GM13977 (cell line): ENCODE data around the gene SPATA24.
"Not testable (repeated sequence)": the region's sequence is repeated elsewhere in the genome, so short reads cannot be mapped to it uniquely, and the experiment has no call there.

Experiments
- DNase-seq: peaks from one replicate; pipeline ENCODE4 v3.0.0; 2012; ENCODE audit warnings: low spot score
- CTCF ChIP-seq: IDR thresholded peaks from 2 replicates; pipeline ENCODE4 v1.5.1; 2012; ENCODE audit warnings: mild to moderate bottlenecking, control low read depth; ENCODE audit not compliant: insufficient read depth; ENCODE audit errors: extremely low read depth, missing control alignments
- in situ Hi-C: fragments of 300-500 bp; cut with MboI; formaldehyde crosslinking; loops from one replicate; pipeline ENCODE4 v1.12.0; 2022; ENCODE audit warnings: low sequenced_read_pairs, low pct_unique_long_range_greater_than_20kb, mixed read lengths, inconsistent platforms; ENCODE audit not compliant: unreplicated experiment

SPATA24 gene

GRCh38 chr5:139410993-139411828 lies 7.3 kb upstream of the SPATA24 start:
- no peak for TF ChIP-seq CTCF
- DNase-seq: no peak
- in situ Hi-C loops: no loop called here

GRCh38 chr5:139410121-139410992 lies 6.5 kb upstream of the SPATA24 start:
- no peak for DNase-seq
- in situ Hi-C loops: no loop called here
- TF ChIP-seq CTCF: no peak

- in situ Hi-C loops, DNase-seq: not testable (repeated sequence)
These were observed 5.2 kb upstream of the SPATA24 start for GRCh38 chr5:139409116-139409515.

GRCh38 chr5:139408191-139408590 lies 4.3 kb upstream of the SPATA24 start:
- in situ Hi-C loops: no loop called here
- no peak for TF ChIP-seq CTCF

GRCh38 chr5:139407517-139407916 lies 3.6 kb upstream of the SPATA24 start:
- TF ChIP-seq CTCF: no peak
- peak; percentile 25 for DNase-seq
- in situ Hi-C loops: no loop called here

More at GRCh38 chr5:139408191-139408590, 4.3 kb upstream of the SPATA24 start:
- DNase-seq: no peak

GRCh38 chr5:139406963-139407362 lies 3.1 kb upstream of the SPATA24 start:
- TF ChIP-seq CTCF: no peak
- in situ Hi-C loops: no loop called here

GRCh38 chr5:139404484-139404840 lies 573 bp upstream of the SPATA24 start:
- no peak for DNase-seq
- TF ChIP-seq CTCF: no peak
- in situ Hi-C loops: no loop called here

More at GRCh38 chr5:139406963-139407362, 3.1 kb upstream of the SPATA24 start:
- no peak for DNase-seq
